HEK293T (cell line): ENCODE data around the gene PSTPIP2.

Experiments used
- BHLHE40 ChIP-seq: fragments of 450-650 bp; IDR thresholded peaks from 2 replicates; pipeline ENCODE4 v1.6.1; 2016; ENCODE audit warnings: mild to moderate bottlenecking, moderate library complexity, borderline replicate concordance
- ELF4 ChIP-seq: fragments of 450-650 bp; IDR thresholded peaks from 2 replicates; pipeline ENCODE4 v1.6.1; 2017; ENCODE audit warnings: antibody characterized with exemption
- FOXM1 ChIP-seq: fragments of 450-650 bp; IDR thresholded peaks from 2 replicates; pipeline ENCODE4 v1.6.1; 2017; ENCODE audit warnings: mild to moderate bottlenecking, borderline replicate concordance
- HDGF ChIP-seq: fragments of 450-650 bp; IDR thresholded peaks from 2 replicates; pipeline ENCODE4 v1.6.1; 2017; ENCODE audit warnings: antibody characterized with exemption, borderline replicate concordance
- L3MBTL2 ChIP-seq: fragments of 450-650 bp; conservative IDR thresholded peaks from 2 replicates; pipeline ENCODE4 v1.6.1; 2016; ENCODE audit warnings: mild to moderate bottlenecking
- LEF1 ChIP-seq: fragments of 450-650 bp; IDR thresholded peaks from 2 replicates; pipeline ENCODE4 v1.6.1; 2017; ENCODE audit warnings: mild to moderate bottlenecking, borderline replicate concordance
- SP1 ChIP-seq: fragments of 450-650 bp; IDR thresholded peaks from 2 replicates; pipeline ENCODE4 v1.6.1; 2017
- SUZ12 ChIP-seq: fragments of 450-650 bp; IDR thresholded peaks from 2 replicates; pipeline ENCODE4 v1.6.1; 2016; ENCODE audit warnings: mild to moderate bottlenecking
- TARDBP ChIP-seq: fragments of 450-650 bp; IDR thresholded peaks from 2 replicates; pipeline ENCODE4 v1.6.1; 2016

GRCh38 chr18:46007165-46007564 lies 64.9 kb downstream of the PSTPIP2 start:
- no peak for TF ChIP-seq SP1
- no peak for TF ChIP-seq BHLHE40
- TF ChIP-seq LEF1 = no peak
- no peak for TF ChIP-seq ELF4
- no peak for TF ChIP-seq TARDBP
- no peak for TF ChIP-seq SUZ12
- no peak for TF ChIP-seq L3MBTL2
- TF ChIP-seq HDGF = no peak
- no peak for TF ChIP-seq FOXM1
